ENCODE results near the gene BCL2L13.

Gene BCL2L13

GRCh38 chr22:17724678-17725499 is 86.3 kb downstream of the BCL2L13 start:
- FAIRE-seq, result no peak
- no peak for DNase-seq (ENCODE audit: extremely low spot score, insufficient read length, low read depth)

GRCh38 chr22:17725500-17725796 is 86.9 kb downstream of the BCL2L13 start:
- no peak for DNase-seq (ENCODE audit: extremely low spot score, insufficient read length, low read depth)
- no peak for FAIRE-seq

GRCh38 chr22:17726006-17726927 is 87.7 kb downstream of the BCL2L13 start:
- DNase-seq (ENCODE audit: extremely low spot score, insufficient read length, low read depth) (no peak), FAIRE-seq (no peak)

- FAIRE-seq, result no peak
- DNase-seq (ENCODE audit: extremely low spot score, insufficient read length, low read depth), result no peak
These were observed 88.7 kb downstream of the BCL2L13 start for GRCh38 chr22:17726928-17727897.

GRCh38 chr22:17728786-17729185 is 90.2 kb downstream of the BCL2L13 start:
- DNase-seq (ENCODE audit: extremely low spot score, insufficient read length, low read depth), result no peak
- FAIRE-seq, result no peak

GRCh38 chr22:17729561-17729960 is 91.0 kb downstream of the BCL2L13 start:
- FAIRE-seq (no peak), DNase-seq (ENCODE audit: extremely low spot score, insufficient read length, low read depth) (no peak)

- FAIRE-seq (no peak), DNase-seq (ENCODE audit: extremely low spot score, insufficient read length, low read depth) (no peak)
These were observed 93.8 kb downstream of the BCL2L13 start for GRCh38 chr22:17732251-17732854.

GRCh38 chr22:17733466-17733865 is 94.9 kb downstream of the BCL2L13 start:
- DNase-seq (ENCODE audit: extremely low spot score, insufficient read length, low read depth), result no peak
- no peak for FAIRE-seq

- FAIRE-seq (no peak), DNase-seq (ENCODE audit: extremely low spot score, insufficient read length, low read depth) (no peak)
These were observed 95.6 kb downstream of the BCL2L13 start for GRCh38 chr22:17734187-17734586.

GRCh38 chr22:17738386-17739128 is 100.0 kb downstream of the BCL2L13 start:
- FAIRE-seq, result no peak

GRCh38 chr22:17739196-17739975 is 100.8 kb downstream of the BCL2L13 start:
- no peak for FAIRE-seq

More at GRCh38 chr22:17738386-17739128, 100.0 kb downstream of the BCL2L13 start:
- no peak for DNase-seq (ENCODE audit: extremely low spot score, insufficient read length, low read depth)

GRCh38 chr22:17741866-17742526 is 103.4 kb downstream of the BCL2L13 start:
- no peak for FAIRE-seq
- DNase-seq (ENCODE audit: extremely low spot score, insufficient read length, low read depth), result no peak

More at GRCh38 chr22:17739196-17739975, 100.8 kb downstream of the BCL2L13 start:
- DNase-seq (ENCODE audit: extremely low spot score, insufficient read length, low read depth), result no peak

GRCh38 chr22:17742527-17742902 is 104.0 kb downstream of the BCL2L13 start:
- peak; percentile 89 for FAIRE-seq

GRCh38 chr22:17743661-17744411 is 105.3 kb downstream of the BCL2L13 start:
- DNase-seq (ENCODE audit: extremely low spot score, insufficient read length, low read depth) (no peak), FAIRE-seq (no peak)

More at GRCh38 chr22:17742527-17742902, 104.0 kb downstream of the BCL2L13 start:
- DNase-seq (ENCODE audit: extremely low spot score, insufficient read length, low read depth), result peak; percentile 86

GRCh38 chr22:17744430-17744829 is 105.9 kb downstream of the BCL2L13 start:
- FAIRE-seq, result no peak
- no peak for DNase-seq (ENCODE audit: extremely low spot score, insufficient read length, low read depth)

GRCh38 chr22:17746916-17747315 is 108.4 kb downstream of the BCL2L13 start:
- no peak for DNase-seq (ENCODE audit: extremely low spot score, insufficient read length, low read depth)
- FAIRE-seq, result no peak
